ENCODE results near the gene FAM229A.

GRCh38 chr1:32390904-32391870, 28.9 kb upstream of the FAM229A start:
- no peak for TF ChIP-seq POLR2A (IDR thresholded peaks at IDR 0.05; ENCODE audit: extremely low read depth, insufficient read length)
- no peak for TF ChIP-seq CTCF (IDR thresholded peaks at IDR 0.05; ENCODE audit: low read depth, low read length)
- no peak for TF ChIP-seq MAX (IDR thresholded peaks at IDR 0.05; ENCODE audit: low read depth, low read length)

Measured in NB4 (cell line).